ENCODE data around the gene SMARCA1.

DNA sequence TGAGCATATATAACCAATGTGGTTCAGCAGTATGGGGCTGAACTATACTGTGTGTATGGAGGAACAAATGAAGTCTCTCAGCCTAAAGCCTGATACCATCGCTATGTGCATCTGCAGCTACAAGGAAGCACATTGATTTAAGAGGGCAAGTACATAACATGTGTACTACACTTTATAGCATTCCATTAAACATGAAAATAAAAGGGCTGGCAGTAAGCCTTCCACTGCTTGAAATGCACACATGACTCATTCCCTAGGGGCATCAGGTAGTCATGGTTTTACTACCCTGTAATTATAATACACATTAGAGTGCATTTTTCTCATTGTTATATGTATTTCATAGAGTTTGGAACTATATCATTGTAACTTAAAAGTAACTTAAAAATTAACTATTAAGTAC, 51.2 kb downstream of the SMARCA1 start:
- TF ChIP-seq, protein P1, sequence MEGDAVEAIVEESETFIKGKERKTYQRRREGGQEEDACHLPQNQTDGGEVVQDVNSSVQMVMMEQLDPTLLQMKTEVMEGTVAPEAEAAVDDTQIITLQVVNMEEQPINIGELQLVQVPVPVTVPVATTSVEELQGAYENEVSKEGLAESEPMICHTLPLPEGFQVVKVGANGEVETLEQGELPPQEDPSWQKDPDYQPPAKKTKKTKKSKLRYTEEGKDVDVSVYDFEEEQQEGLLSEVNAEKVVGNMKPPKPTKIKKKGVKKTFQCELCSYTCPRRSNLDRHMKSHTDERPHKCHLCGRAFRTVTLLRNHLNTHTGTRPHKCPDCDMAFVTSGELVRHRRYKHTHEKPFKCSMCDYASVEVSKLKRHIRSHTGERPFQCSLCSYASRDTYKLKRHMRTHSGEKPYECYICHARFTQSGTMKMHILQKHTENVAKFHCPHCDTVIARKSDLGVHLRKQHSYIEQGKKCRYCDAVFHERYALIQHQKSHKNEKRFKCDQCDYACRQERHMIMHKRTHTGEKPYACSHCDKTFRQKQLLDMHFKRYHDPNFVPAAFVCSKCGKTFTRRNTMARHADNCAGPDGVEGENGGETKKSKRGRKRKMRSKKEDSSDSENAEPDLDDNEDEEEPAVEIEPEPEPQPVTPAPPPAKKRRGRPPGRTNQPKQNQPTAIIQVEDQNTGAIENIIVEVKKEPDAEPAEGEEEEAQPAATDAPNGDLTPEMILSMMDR (IDR thresholded peaks at IDR 0.05), result no peak
- TF ChIP-seq POLR2AphosphoS5 (IDR thresholded peaks at IDR 0.05), result no peak
- no peak for TF ChIP-seq POLR2A (IDR thresholded peaks at IDR 0.05)

Data from suprapubic skin (tissue), 4 donors.